T follicular helper cell (primary cell): ENCODE data around the gene PGGT1B.
A peak's percentile ranks its signal among the peaks of the same experiment; 100 is the strongest.

Experiments
- DNase-seq: peaks from one replicate; pipeline ENCODE4 v3.0.0-alpha.2; 2020; ENCODE audit warnings: low read depth

The PGGT1B gene

GRCh38 chr5:115180165-115180709 is 82.4 kb downstream of the PGGT1B start:
- DNase-seq: peak; percentile 1

DNA sequence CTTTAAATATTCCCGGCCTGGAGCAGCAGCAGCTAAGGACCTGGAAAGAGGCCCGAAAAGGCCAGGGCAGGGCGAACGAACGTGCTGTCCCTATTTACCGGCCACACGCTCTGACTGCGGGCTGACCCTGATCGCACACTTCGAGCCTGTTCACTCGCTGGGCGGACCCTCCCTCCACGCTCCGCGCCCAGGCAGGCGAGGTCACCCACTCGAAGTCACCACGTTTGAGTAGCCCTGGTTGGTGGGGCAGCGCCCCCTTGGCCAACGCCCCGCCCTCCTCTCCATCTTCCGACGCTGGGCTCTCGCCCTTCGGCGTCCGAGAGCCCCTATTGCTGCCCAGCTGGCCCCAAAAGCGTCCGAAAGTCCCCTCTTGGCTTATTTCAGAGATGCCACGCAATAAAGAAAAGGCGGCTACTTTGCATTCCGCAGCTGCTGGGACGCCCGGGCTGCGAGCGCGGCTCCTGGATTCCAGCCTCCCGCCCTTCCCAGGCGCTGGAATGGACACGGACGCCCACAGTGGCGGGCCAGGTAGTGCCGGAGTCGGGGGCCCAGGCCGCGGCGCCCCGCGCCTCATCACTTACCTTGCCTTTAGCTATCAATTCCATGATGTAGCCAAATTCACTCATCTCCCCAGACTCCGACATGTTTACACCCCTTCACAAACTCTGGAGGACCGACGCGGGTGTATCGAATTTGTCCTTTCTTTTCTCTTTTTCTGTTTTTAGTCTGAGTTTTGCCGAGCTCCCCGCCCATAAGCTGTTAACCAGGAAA is 83.1 kb downstream of the PGGT1B start:
- no peak for DNase-seq

DNA sequence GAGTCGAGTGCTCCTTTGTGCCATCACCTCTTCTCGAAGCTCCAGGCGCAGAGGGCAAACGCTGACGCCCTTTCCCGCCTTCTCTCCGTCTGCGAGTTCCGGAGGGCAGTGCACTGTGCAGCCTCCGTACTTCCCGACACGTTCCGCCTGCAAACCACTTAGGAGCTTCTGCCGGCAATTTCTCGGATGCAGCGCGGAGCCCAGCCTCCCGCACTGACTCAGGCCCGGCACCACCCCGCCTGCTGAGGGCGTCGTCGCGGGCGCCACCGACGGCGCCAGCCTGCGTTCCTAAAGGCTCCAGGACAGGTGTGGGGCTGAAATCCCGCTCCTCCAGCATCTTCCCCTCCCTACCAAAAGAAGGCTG is 83.7 kb downstream of the PGGT1B start:
- no peak for DNase-seq

DNA sequence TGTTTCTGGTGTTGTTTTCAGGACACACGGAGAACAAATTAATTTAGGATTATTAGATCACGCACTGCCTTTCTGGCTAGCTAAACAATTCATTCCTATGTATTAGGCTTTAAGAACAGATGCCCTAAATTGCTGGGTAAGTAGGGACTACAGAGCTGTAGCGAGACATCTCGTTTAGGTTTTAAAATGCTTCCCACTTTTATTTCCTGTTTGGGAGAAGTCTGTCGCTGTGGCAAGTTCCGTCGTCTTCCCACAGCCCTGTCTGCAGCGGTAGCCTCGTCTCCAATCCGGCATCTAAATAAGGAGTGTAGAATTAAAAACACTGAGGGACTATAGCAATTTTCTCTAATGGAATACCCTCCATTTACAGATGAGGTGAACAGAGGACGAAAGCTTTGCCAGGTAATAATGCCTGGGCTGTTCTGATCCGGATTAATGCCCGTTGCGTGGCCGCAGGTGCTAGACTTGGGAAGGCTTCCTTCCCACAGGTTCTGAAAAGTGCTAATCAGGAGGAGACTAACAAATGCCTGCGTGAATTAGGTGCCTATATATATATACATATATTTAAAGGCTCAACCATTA is 91.7 kb downstream of the PGGT1B start:
- DNase-seq: no peak

DNA sequence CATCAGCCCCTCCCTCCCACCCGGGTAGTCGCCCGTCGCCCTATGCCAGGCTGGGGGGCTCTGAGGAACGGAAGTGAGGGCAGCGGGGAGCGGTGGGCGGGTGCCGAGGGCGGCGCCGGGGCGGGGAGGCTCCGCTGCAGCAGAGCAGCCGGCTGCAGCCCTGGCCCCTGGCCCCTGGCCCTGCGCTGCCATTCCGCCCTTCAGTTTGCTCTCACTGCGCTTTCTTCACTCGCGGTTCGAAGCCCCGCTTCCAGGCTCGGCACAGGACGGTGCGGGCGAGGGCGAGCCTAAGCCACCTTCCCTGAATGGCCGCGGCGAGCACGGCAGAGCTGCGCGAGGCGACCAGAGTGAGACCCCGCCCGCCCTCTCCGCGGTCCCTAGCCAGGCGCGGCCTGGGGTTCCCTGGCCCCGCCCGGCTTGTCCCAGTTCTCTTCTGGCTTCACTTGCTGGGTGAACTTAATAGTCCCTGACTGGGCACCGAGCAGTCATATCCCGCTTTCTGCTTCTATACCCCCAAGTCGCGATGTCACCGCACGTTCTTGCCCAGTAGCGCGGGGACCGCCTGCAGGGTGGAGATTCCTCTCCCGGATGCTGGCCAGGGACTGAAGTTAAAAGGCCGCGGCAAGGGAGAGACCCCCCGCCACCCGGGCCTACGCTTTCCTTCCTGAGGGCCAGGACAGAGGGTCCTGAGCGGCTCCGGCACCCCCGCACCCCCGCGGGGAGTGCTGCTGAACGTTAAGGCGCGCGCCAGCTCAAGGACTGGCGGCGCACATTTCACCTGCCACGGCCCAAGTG is 92.3 kb downstream of the PGGT1B start:
- no peak for DNase-seq

GRCh38 chr5:115169487-115170133 is 93.1 kb downstream of the PGGT1B start, which contains the start of gene TRIM36:
Gene TRIM36, minus strand, starts transcription at chr5:115169908. Its CDS starts 274 bp downstream, at chr5:115169634.
- peak; percentile 74 for DNase-seq

DNA sequence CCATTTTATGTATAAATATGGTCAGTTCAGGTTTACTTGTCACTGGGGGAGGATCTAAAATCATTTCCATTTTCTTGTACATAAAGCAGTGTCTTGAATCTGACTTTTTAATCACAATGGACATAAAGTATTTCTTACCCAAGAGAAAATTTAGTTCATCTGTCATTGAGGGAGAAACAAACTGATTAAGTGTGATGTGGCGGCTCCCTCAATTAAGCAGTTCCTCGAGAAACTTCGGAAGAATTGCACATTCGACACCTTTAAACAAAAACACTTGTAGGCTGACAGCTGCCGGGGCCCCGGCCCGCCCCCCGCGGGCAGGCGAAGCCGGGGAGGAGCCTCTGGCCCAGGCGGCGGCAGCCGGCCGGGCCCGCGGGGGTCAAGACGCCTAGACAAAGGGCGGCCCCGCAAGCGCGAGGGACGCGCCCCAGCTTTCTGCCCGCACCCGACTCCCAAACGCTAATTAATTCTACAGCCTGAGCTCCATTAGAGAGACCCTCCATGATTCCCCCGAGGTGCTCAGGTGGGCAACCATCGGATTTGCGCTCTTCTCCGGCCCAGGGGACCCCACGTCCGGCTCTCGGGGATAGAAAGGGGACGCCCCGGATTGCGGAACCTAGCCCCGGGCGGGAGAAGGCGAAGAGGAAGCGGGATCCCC is 93.7 kb downstream of the PGGT1B start:
- no peak for DNase-seq

- DNase-seq: no peak
These were observed 95.8 kb downstream of the PGGT1B start for GRCh38 chr5:115166744-115167393.

DNA sequence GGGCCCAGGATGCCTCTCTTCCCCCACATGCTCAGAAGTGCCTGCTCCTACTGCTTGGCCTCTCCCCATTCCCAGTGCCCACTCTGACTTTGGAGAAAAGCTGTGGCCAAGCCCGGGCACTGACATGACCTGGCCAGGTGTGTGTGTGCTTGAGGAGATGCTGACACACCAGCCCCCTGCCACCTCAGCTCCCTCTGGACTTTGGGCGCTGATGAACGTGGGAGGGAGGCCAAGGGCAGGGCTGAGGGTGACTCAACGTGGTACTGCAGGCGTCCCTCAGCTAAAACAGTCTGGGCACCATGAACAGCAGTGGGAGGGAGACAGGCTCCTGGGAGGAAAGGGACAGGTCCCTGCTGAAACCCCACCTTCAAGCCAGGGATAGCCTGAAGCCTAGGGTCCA is 96.9 kb downstream of the PGGT1B start:
- no peak for DNase-seq

- no peak for DNase-seq
These were observed 101.7 kb downstream of the PGGT1B start for GRCh38 chr5:115160975-115161475.
